Measurements from ENCODE around the gene FAM124A. TPM values are rescaled to one million over a fixed set of nuclear protein-coding genes. Genes with fewer than 3 reads are reported as not detected.

FAM124A gene
- polyA plus RNA-seq, 3 donors, result 0.03 to 0.20 (median 0.13) TPM

DNA sequence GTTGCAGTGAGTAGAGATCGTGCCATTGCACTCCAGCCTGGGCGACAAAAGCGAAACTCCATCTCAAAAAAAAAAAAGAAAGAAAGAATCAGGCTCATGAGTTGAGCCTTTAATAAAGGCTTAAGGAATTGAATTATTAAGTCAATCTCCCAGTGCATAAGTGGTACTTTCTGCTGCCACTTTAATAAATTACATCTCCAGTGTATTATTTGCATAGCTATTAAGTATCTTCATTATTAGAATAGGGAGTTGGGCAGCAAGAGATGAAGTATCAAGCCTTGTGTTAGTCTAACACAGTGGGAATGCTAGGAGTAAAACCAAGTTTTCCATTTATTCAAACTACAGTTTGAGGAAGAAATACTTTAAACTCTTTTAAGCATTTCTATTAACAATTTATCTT, 15.6 kb upstream of the FAM124A start:
- DNase-seq, result no peak
- Histone ChIP-seq H3K4me2 (replicated peaks; ENCODE audit: extremely low read depth, low read length, poor library complexity, severe bottlenecking) (no peak overlapping the region), H3K4me1 (ENCODE audit: control insufficient read depth in 1 of 2, insufficient read depth in 2 of 2, low read length in 2 of 2) (no peaks in the 10 kb centered on the region), H3K4me3 (replicated peaks in 1 of 3; ENCODE audit: low read depth in 2 of 3, low read length in 3 of 3) (no peak overlapping the region), H3K27me3 (ENCODE audit: control insufficient read depth in 2 of 2, insufficient read depth in 2 of 2, low read length in 2 of 2) (peaks cover 3 to 5% of the 10 kb centered on the region in 2 donors), H3K9me3 (replicated peaks in 1 of 2; ENCODE audit: control insufficient read depth in 1 of 2, insufficient read depth in 1 of 2, low read length in 2 of 2) (no peaks in the 10 kb centered on the region), H3K9ac (ENCODE audit: insufficient read depth, low read length, poor library complexity, severe bottlenecking) (no peak overlapping the region), H4K20me1 (ENCODE audit: insufficient read depth, low read length) (no peaks in the 10 kb centered on the region), H2AFZ (ENCODE audit: insufficient read depth, low read depth, low read length, poor library complexity, severe bottlenecking) (no peak overlapping the region), H3K27ac (ENCODE audit: low read depth in 1 of 2, low read length in 2 of 2) (no peak overlapping the region), H3K79me2 (ENCODE audit: insufficient read depth, low read length) (no peaks in the 10 kb centered on the region), H3K36me3 (replicated peaks in 1 of 2; ENCODE audit: control insufficient read depth in 1 of 2, insufficient read depth in 2 of 2, low read length in 2 of 2) (no peaks in the 10 kb centered on the region)
- no peaks in the 10 kb centered on the region for H3K36me3 Mint-ChIP-seq
- H3K4me1 Mint-ChIP-seq, result no peaks in the 10 kb centered on the region
- no peak overlapping the region for H3K4me3 Mint-ChIP-seq
- TF ChIP-seq, protein P1, sequence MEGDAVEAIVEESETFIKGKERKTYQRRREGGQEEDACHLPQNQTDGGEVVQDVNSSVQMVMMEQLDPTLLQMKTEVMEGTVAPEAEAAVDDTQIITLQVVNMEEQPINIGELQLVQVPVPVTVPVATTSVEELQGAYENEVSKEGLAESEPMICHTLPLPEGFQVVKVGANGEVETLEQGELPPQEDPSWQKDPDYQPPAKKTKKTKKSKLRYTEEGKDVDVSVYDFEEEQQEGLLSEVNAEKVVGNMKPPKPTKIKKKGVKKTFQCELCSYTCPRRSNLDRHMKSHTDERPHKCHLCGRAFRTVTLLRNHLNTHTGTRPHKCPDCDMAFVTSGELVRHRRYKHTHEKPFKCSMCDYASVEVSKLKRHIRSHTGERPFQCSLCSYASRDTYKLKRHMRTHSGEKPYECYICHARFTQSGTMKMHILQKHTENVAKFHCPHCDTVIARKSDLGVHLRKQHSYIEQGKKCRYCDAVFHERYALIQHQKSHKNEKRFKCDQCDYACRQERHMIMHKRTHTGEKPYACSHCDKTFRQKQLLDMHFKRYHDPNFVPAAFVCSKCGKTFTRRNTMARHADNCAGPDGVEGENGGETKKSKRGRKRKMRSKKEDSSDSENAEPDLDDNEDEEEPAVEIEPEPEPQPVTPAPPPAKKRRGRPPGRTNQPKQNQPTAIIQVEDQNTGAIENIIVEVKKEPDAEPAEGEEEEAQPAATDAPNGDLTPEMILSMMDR (IDR thresholded peaks at IDR 0.05), result no peak
- peaks cover 19 to 20% (median 20%) of the 10 kb centered on the region in 3 donors for H3K27me3 Mint-ChIP-seq (ENCODE audit: low read depth in 3 of 3)
- WGBS (ENCODE audit: insufficient coverage), result no CpG with 5 or more reads among the region's 3 CpGs
- intact Hi-C loops (cut with micrococcal nuclease), result no loop called here
- peaks cover 0 to 1% (median 0%) of the 10 kb centered on the region in 7 donors for H3K9me3 Mint-ChIP-seq
- H3K27ac Mint-ChIP-seq, result no peak overlapping the region

DNA sequence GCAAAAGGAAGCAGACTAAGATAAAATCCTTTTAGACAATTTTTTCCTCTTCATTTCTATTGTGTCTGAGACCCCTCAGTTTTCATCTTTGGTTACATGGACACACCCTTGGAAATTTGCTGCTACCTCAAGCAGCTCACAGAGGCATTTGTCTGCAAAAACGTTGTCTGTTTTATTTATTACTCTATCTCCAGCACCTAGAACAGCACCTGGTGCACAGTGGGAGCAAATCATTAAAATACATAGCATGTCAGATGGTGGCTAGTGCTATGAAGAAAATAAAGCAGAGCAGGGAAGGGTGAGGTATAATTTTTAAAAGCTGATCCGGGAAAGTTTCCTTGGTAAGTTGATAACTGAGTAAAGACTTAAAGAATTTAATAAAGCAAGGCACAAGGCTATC, 14.3 kb upstream of the FAM124A start:
- H3K79me2 ChIP-seq (ENCODE audit: insufficient read depth, low read length), result no peaks in the 10 kb centered on the region
- H3K4me1 Mint-ChIP-seq, result no peaks in the 10 kb centered on the region
- H3K9me3 Mint-ChIP-seq, result peaks cover 0 to 1% (median 0%) of the 10 kb centered on the region in 7 donors
- DNase-seq, result no peak
- no peaks in the 10 kb centered on the region for H4K20me1 ChIP-seq (ENCODE audit: insufficient read depth, low read length)
- peaks cover 19 to 22% (median 19%) of the 10 kb centered on the region in 3 donors for H3K27me3 Mint-ChIP-seq (ENCODE audit: low read depth in 3 of 3)
- H3K27ac Mint-ChIP-seq, result no peak overlapping the region
- no peak overlapping the region for H3K9ac ChIP-seq (ENCODE audit: insufficient read depth, low read length, poor library complexity, severe bottlenecking)
- H3K4me2 ChIP-seq (replicated peaks; ENCODE audit: extremely low read depth, low read length, poor library complexity, severe bottlenecking), result no peak overlapping the region
- peaks cover 5% of the 10 kb centered on the region in 2 donors for H3K27me3 ChIP-seq (ENCODE audit: control insufficient read depth in 2 of 2, insufficient read depth in 2 of 2, low read length in 2 of 2)
- H3K4me3 ChIP-seq (replicated peaks in 1 of 3; ENCODE audit: low read depth in 2 of 3, low read length in 3 of 3), result no peak overlapping the region
- no peaks in the 10 kb centered on the region for H3K9me3 ChIP-seq (replicated peaks in 1 of 2; ENCODE audit: control insufficient read depth in 1 of 2, insufficient read depth in 1 of 2, low read length in 2 of 2)
- no peak overlapping the region for H3K27ac ChIP-seq (ENCODE audit: low read depth in 1 of 2, low read length in 2 of 2)
- no peaks in the 10 kb centered on the region for H3K4me1 ChIP-seq (ENCODE audit: control insufficient read depth in 1 of 2, insufficient read depth in 2 of 2, low read length in 2 of 2)
- no peak overlapping the region for H3K4me3 Mint-ChIP-seq
- TF ChIP-seq, protein P1 (IDR thresholded peaks at IDR 0.05), result no peak
- no peak overlapping the region for H2AFZ ChIP-seq (ENCODE audit: insufficient read depth, low read depth, low read length, poor library complexity, severe bottlenecking)
- intact Hi-C loops (cut with micrococcal nuclease), result no loop called here
- no peaks in the 10 kb centered on the region for H3K36me3 ChIP-seq (replicated peaks in 1 of 2; ENCODE audit: control insufficient read depth in 1 of 2, insufficient read depth in 2 of 2, low read length in 2 of 2)
- no peaks in the 10 kb centered on the region for H3K36me3 Mint-ChIP-seq
- no CpG with 5 or more reads among the region's 2 CpGs for WGBS (ENCODE audit: insufficient coverage)

Measured in CD14-positive monocyte (primary cell).